GM18499 (cell line): ENCODE measurements around the gene CMTM3.
"Not testable (repeated sequence)": the region's sequence is repeated elsewhere in the genome, so short reads cannot be mapped to it uniquely, and the experiment has no call there.

ENCODE experiments used
- ATAC-seq: cut with Tn5 transposase; IDR thresholded peaks from one replicate; pipeline ENCODE4 v1.9.1; 2021; ENCODE audit warnings: moderate number of reproducible peaks; ENCODE audit not compliant: insufficient read depth, unreplicated experiment

CMTM3 gene

GRCh38 chr16:66604376-66605176 lies at the start of gene CMTM3:
Gene CMTM3 (plus strand): TSS chr16:66604704. CDS start chr16:66604806, 102 bp downstream.
- ATAC-seq, result no peak

- ATAC-seq, result no peak
Measured at GRCh38 chr16:66560107-66560506, 44.4 kb upstream of the CMTM3 start.

GRCh38 chr16:66561381-66562080 lies 43.0 kb upstream of the CMTM3 start:
- ATAC-seq, result no peak

- ATAC-seq, result no peak
Measured at GRCh38 chr16:66562409-66562808, 42.1 kb upstream of the CMTM3 start.

GRCh38 chr16:66562986-66563385 lies 41.5 kb upstream of the CMTM3 start:
- ATAC-seq, result no peak

- no peak for ATAC-seq
Measured at GRCh38 chr16:66563574-66564334, 40.8 kb upstream of the CMTM3 start.

GRCh38 chr16:66566051-66566901 lies 38.2 kb upstream of the CMTM3 start, which contains the start of gene CMTM1:
Gene CMTM1 (plus strand): TSS chr16:66566439. CDS start chr16:66566514, 75 bp downstream.
- ATAC-seq, result no peak

GRCh38 chr16:66567270-66567669 lies 37.2 kb upstream of the CMTM3 start:
- not testable (repeated sequence) for ATAC-seq

- no peak for ATAC-seq
Measured at GRCh38 chr16:66568355-66568754, 36.1 kb upstream of the CMTM3 start.

- no peak for ATAC-seq
Measured at GRCh38 chr16:66569131-66569530, 35.4 kb upstream of the CMTM3 start.

- no peak for ATAC-seq
Measured at GRCh38 chr16:66569827-66570405, 34.6 kb upstream of the CMTM3 start.

GRCh38 chr16:66572356-66572755 lies 32.1 kb upstream of the CMTM3 start:
- no peak for ATAC-seq

GRCh38 chr16:66574081-66574480 lies 30.4 kb upstream of the CMTM3 start:
- ATAC-seq, result no peak

GRCh38 chr16:66574531-66574930 lies 30.0 kb upstream of the CMTM3 start:
- ATAC-seq, result no peak

- no peak for ATAC-seq
Measured at GRCh38 chr16:66575060-66575459, 29.4 kb upstream of the CMTM3 start.

GRCh38 chr16:66576296-66576695 lies 28.2 kb upstream of the CMTM3 start:
- no peak for ATAC-seq

GRCh38 chr16:66578651-66579531 lies 25.6 kb upstream of the CMTM3 start, which contains the start of gene CMTM2:
Gene CMTM2 (plus strand): TSS chr16:66579463. CDS start chr16:66579608, 145 bp downstream.
- ATAC-seq, result no peak

GRCh38 chr16:66580605-66581209 lies 23.8 kb upstream of the CMTM3 start:
- no peak for ATAC-seq
